HG03175 (cell line): ENCODE measurements around the gene BNIP5.

Experiments used
- ATAC-seq: cut with Tn5 transposase; IDR thresholded peaks from one replicate; pipeline ENCODE4 v1.9.1; 2021; ENCODE audit warnings: mild to moderate bottlenecking, moderate library complexity; ENCODE audit not compliant: unreplicated experiment

BNIP5 gene

GRCh38 chr6:36326356-36326995 lies 10.2 kb downstream of the BNIP5 start:
- ATAC-seq = no peak

GRCh38 chr6:36324715-36325114 lies 12.0 kb downstream of the BNIP5 start:
- no peak for ATAC-seq

GRCh38 chr6:36324191-36324590 lies 12.5 kb downstream of the BNIP5 start:
- no peak for ATAC-seq

- ATAC-seq = no peak
Measured at GRCh38 chr6:36323062-36323461, 13.6 kb downstream of the BNIP5 start.

DNA sequence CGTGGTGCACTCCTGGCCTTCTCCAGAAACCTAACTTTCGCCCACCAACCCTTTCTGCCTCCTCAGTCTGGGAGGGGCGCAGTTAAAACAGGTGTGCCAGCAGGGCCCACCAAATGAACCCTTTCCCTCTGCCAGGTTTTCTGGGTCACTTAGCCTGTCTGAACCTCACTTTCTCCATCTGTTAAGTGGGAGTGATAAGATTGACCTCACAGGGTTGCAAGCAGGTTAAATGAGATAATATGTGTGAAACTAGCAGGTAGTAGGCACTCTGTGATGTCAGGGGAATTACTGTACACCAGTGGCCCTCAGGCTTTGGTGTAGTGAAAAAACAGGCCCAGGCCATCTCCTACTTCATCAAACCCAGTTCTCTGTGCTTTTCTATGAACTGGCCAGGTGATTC lies 14.1 kb downstream of the BNIP5 start:
- no peak for ATAC-seq

DNA sequence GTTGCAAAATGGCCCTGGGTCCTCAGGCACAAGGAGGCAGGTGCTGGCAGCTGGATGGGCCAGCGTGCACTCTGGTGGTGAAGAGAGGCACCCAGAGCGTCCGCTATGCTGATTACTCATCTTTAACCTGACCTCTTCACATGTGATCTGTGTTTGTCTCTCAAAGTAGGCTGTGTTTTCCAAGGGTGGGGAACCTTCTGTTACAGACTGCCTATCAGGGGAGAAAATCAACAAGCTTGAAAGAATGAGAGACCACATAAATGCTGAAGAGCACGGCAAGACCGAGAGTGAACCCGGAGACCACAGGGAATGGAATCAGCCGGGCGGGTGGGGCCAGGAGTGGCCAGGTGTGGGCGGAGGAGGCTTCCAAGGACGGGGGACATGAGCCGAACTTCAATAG lies 16.2 kb downstream of the BNIP5 start:
- no peak for ATAC-seq

GRCh38 chr6:36319821-36320220 lies 16.9 kb downstream of the BNIP5 start:
- no peak for ATAC-seq

- no peak for ATAC-seq
Measured at GRCh38 chr6:36319436-36319762, 17.3 kb downstream of the BNIP5 start.

- no peak for ATAC-seq
Measured at GRCh38 chr6:36318690-36319435, 17.8 kb downstream of the BNIP5 start.

DNA sequence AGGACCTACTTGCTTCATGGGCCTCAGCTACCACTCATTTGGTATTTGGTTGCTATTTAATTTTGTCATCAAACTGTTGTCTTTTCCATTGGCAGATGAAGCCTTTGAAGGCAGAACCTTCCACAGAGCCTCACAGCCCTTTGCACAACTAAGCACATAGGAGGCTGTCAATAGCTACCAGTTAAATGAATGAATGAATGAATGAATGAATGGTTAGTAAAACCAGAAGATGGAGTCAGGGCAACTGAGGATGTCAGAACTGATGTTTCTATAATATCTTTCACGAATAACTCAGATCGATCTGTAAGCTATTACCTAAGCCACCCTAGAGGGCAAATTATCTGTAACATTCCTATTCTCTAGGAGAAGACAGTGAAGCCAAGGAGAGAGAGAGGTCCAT lies 19.1 kb downstream of the BNIP5 start:
- no peak for ATAC-seq

DNA sequence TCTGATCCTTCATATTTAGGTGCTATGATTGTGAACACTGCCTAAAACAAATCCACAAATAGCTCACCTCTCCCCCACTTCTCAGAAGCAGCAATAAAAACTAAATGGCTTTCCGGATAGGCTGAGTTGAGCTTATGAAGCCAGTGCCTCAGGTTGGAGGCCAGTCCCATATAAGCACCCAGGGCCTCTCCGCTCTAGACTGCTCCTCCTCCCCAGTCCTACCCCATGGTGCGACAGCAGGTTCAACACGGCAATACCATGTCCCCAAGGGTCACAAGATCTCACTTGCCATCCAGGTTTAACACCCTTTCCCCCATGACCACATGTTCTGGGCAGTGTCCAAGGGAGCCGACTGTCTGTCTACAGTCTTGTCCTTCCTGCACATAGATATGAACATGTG lies 20.8 kb downstream of the BNIP5 start:
- ATAC-seq = no peak

GRCh38 chr6:36314221-36315014 lies 22.3 kb downstream of the BNIP5 start:
- ATAC-seq = no peak

DNA sequence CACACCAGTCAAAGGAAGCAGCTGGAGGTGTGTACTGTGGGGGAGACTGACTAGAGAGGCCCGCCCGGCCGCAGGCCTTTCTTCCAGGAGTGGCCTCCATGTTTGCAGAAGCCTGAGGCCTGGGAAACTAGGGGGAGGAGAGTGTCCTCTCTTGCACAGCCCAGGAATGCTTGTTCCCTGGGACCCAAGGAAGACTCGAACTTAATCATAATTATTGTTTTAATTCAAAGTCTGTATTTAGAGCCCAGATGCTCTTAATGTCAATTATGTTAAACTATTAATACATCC lies 23.1 kb downstream of the BNIP5 start:
- ATAC-seq = no peak

- ATAC-seq = peak; percentile 41
Measured at GRCh38 chr6:36312854-36313648, 23.6 kb downstream of the BNIP5 start.

DNA sequence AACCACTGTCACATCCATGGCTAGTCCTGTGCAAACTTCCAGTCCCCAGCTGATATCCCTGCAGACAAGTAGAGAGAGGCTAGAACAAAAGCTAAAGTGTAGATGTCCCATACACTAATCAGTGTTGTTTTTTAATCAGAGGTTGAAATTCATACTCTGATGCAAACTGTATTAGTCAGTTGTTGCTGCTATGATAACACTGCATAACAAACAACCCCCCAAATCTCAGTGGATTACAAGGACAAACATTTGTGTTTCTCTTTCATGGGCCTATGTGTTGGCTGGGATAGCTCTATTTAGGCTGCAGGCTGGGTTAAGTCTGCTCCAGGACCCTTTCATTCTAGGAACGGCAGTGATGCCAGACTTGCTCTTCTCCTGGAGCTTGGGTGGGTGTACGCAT lies 26.8 kb downstream of the BNIP5 start:
- no peak for ATAC-seq

DNA sequence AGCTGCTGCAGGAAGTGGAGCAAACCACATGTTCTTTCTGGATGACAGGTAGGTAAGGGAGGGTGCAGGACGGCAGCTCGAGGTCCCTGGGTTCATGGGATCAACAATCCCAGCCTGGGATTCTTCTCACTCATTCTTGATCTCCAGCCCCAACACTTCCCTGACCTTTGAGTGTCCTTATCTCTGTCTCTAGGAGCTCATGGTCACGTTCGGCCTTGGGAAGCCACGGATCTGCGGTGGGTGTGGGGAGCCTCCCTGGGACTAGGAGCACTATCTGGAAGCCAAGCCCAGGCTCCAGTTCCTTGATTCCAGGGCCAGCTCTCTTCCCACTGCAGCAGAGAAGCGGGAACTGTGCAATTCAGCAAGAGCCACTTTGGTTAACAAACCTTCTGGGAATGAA lies 27.5 kb downstream of the BNIP5 start:
- no peak for ATAC-seq

- no peak for ATAC-seq
Measured at GRCh38 chr6:36308514-36308913, 28.2 kb downstream of the BNIP5 start.

DNA sequence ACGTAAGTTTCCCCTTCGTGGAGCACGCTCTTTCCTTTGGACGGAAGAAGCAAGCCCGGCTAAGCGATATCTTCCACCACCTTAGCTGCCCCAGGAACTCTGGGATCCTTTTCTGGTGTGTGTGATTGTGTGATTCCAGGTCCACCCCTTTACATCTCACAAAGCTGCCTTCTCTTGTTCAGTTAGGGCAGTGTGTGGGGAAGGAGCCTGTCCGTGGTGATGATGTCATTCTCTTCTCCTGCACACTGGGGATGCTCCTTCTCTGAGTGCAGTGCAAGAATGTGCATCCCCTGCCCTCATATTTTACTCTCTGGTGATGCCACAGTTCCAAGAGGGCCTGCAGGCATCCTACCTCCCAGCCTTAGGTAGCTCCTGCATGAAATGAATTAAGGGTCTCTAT lies 30.3 kb downstream of the BNIP5 start:
- ATAC-seq = no peak

GRCh38 chr6:36305885-36306284 lies 30.8 kb downstream of the BNIP5 start:
- no peak for ATAC-seq

DNA sequence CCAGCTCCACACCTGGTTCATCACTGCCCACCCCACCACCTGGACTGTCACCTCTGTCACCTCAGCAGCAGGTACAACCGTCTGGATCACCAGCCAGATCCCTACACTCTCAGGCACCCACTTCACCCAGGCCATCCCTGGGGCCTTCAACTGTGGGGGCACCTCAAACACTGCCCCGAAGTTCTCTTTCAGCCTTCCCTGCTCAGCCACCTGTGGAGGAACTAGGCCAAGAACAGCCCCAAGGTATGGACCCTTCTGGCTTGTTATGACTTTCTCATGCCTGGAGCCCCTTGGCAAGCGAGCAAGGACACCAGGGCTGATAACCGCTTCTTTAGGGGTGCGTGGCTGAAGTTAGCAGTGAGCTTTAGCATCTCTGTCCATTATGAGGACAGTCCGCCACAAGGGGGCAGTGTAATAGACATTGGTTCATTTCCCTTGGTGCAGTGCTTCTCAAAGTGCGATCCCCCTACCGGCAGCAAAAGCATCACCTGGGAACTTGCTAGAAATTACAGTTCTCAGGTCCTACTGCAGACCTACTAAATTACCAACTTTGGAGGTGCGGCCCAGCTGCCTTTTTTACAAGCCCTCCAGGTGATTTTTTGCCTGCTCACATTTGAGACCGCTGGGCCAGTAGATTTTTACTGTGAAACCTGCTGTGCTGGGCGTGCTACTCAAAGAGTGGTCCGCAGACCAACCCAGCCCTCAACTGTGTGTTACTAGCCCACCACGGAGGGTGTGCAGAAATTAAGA lies 34.3 kb downstream of the BNIP5 start:
- peak; percentile 84 for ATAC-seq

DNA sequence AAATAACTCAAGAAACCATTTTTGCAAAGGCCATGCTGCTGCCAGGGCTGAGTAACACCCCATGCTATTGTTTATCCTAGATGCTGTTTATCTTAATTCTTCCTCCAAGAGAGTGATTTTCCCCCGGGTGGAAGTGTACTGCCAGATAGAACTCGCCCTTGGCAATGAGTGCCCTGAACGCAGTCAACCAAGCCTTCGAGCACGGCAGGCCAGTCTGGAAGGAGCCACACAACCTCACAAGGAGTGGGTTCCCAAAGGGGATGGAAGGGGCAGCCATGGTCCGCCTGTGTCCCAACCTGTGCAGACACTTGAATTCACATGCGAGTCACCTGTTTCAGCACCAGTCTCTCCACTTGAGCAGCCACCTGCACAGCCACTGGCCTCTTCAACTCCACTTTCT lies 34.9 kb downstream of the BNIP5 start:
- no peak for ATAC-seq
